ENCODE data around the gene BDKRB1.

The BDKRB1 gene

GRCh38 chr14:96285667-96286066, 29.7 kb downstream of the BDKRB1 start:
- no peak for FAIRE-seq

GRCh38 chr14:96286251-96286650, 30.2 kb downstream of the BDKRB1 start:
- FAIRE-seq, result no peak

DNA sequence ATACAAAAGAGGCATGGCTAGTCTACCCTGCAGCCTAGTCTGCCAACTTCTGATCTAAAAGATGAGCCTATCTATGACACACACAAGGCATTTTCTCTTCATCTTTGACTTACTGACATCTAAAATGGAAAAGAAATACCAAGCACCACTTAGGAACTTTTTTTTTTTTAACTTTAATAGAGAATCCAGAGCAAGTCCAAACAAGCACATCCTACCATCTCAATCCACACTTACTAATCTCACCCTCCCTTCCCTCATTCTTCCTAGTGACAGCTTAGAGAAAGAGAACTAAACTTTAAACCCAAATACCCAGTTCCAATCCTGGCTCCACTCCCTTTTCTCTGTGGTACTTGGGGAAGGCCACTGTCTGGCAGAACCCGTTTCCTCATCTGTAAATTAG, 31.8 kb downstream of the BDKRB1 start:
- no peak for FAIRE-seq

DNA sequence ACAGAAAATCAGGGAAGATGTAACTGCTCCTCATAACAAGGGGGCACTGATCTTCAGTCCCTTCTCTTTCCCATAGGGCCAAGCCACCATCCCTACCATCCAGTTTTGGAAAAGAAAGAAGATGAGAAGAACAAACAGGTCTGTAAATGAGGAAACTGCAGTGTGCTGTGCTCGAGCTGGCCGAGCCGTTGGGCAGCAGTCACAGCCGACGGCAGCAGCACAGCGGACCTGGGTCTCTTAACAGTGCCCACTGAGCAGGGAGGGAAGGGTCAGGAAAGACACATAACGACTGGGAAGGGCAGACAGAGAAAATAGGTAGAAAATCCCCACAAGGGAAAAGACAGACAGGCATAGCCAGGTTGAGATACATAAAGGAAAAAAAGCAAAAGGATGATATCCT, 38.2 kb downstream of the BDKRB1 start:
- FAIRE-seq, result no peak

DNA sequence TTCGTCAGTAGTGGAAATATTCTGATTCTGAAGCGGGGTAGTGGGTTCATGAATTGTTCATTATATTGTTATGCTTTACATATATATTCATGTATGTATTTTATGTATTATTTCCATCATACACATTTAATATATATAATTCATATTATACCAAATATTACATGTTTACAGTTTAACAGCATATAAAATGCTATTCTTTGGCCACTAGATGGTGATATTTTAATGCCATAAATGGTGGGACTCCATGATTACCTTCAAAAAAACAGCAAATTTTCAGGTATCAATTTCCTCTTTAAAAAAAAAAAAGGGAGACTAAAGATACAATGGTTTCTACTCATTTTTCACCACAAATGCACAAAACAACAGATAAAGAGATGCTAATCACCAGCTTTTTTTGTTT, 41.0 kb downstream of the BDKRB1 start:
- peak; percentile 83 for FAIRE-seq

GRCh38 chr14:96297997-96298515, 42.0 kb downstream of the BDKRB1 start:
- FAIRE-seq, result no peak

GRCh38 chr14:96299441-96299840, 43.4 kb downstream of the BDKRB1 start:
- no peak for FAIRE-seq

DNA sequence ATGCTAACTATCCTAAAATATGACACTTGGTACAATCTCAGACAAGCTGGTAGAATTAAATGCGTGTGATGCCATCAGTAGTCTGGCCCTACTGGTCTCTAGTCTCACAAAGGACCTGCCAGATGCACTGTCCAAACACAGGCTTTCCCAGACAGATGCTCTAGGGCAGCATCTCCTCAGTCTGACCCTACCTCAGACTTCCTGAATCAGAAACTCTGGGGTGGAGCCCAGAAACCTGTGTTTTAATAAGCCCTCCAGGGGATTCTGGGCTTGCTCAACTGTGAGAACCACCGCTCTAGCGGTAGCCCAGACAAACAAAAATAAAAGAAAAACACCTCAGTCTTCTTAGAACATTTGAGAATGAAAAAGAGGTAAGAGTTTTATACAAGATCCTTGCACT, 48.0 kb downstream of the BDKRB1 start:
- no peak for FAIRE-seq

GRCh38 chr14:96304956-96305355, 48.9 kb downstream of the BDKRB1 start:
- FAIRE-seq, result no peak

DNA sequence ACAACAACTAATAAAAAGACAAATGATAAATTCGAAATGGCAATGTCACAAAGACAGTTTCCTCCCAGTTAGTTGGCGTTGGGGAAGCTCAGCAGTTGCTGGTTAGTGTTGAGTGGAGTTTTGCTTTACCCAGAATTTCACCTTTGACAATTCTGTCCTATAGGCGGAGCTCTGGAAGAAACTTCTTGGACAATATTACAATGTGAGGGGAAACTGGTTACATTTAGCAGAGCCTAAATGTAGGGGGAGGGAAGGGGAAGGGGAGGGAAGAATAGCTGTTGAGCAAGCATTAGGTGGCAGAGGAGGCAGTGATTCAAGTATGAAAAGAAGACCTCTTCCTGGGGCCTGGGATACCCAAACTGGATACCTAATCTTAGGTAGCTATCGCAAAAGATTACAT, 51.4 kb downstream of the BDKRB1 start:
- no peak for FAIRE-seq

- no peak for FAIRE-seq
Observed at GRCh38 chr14:96309133-96309895, 53.3 kb downstream of the BDKRB1 start.

DNA sequence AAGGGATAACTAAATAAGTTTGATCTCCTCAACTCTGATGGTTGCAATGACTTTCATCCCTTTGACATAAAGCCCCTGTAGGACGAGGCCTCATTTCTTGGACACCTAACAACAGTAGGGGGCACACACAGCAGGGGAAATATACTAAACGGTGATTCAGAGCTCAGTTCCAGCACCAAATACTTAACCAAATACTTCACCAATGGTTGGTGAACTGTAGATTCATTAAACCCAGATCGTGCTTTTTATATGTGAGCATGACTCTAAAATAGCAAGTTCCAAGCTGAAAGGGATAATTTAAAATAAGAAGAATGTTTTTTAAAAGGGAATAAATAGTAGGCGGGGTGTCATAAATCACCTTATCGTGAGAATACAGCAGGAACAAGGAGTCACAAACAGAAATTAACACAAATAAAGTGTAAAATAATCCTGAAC, 53.9 kb downstream of the BDKRB1 start:
- FAIRE-seq, result no peak

DNA sequence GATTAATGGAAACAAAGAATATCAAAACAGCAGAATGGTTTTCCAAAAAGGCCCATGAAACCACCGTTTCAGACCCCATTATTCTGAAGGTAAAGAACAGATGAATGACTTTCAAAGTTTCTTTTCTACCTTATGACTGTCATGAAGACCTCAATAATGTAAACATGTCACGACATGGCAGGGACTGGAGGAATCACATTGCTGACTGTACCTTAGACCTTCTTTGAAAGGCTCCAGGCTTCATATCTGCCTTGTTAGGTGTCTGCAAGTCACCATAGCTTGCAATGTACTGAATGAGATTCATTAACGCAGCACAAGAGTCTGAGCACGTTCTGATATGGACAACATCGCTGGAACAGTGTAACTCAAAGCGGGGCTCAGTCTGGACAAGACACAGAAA, 54.9 kb downstream of the BDKRB1 start:
- no peak for FAIRE-seq
